ENCODE data around the gene EXD3.
"Not testable (repeated sequence)": the region's sequence is repeated elsewhere in the genome, so short reads cannot be mapped to it uniquely, and the experiment has no call there.

The EXD3 gene, protein sequence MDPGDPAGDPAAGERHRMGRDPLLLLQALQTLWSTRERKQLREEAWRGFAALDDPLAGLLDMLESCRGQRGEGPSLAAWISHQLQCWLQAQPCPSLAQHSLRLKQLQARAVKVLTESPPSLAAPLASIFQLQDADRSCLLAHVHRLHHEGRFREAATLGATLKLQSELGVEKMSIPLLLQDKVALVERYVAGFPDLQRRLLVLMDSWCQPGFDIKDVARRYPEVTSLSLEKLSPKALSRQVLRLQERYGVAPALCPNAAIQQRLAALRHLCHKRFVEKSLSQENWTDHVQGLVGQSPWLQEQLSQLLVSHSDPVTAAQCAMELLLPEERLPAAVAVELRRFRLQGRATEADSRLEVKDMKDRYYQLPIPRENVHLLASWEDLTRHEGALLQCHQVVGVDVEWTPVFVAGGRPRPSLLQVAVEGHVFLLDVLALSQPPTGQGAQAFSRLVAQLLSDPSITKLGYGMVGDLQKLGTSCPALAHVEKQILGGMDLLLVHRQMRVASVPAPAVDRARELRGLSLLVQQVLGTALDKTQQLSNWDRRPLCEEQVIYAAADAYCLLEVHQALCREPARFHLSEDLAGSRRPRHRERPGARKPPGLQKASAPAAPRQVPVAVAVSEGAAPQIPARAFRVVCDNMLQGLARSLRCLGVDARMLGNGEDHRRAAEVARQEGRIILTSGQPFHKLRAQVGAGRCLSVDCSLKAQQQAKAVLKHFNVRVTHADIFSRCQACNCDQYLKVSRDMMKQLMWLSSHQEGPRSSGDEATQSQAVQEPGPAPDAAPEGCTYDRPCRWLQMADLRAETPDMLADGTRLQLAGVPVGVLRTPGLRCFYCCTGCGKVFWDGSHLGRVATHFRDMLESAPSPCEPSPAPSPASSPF
- long read RNA-seq, donor 1, transcript EXD3-208 (8 exons, 962 nt), result major isoform, 5 of 21 reads
- long read RNA-seq, donor 1, partial matches to known transcripts, result 15 of 21 reads
- long read RNA-seq, donor 1, other reads (novel, unspliced or antisense), result 0 of 21 reads
- long read RNA-seq, donor 2, partial matches to known transcripts, result 0 of 1 reads
- long read RNA-seq, donor 2, other reads (novel, unspliced or antisense), result 0 of 1 reads
- long read RNA-seq, donor 3, result 0 reads
- long read RNA-seq, donor 4, partial matches to known transcripts, result 6 of 8 reads
- long read RNA-seq, donor 4, other reads (novel, unspliced or antisense), result 0 of 8 reads
- long read RNA-seq, donor 5, partial matches to known transcripts, result 0 of 3 reads
- long read RNA-seq, donor 5, other reads (novel, unspliced or antisense), result 0 of 3 reads
- long read RNA-seq, donor 6, partial matches to known transcripts, result 5 of 8 reads
- long read RNA-seq, donor 6, other reads (novel, unspliced or antisense), result 0 of 8 reads
- long read RNA-seq, donor 7, partial matches to known transcripts, result 0 of 4 reads
- long read RNA-seq, donor 7, other reads (novel, unspliced or antisense), result 0 of 4 reads
- long read RNA-seq, donor 8, partial matches to known transcripts, result 0 of 1 reads
- long read RNA-seq, donor 8, other reads (novel, unspliced or antisense), result 0 of 1 reads

DNA sequence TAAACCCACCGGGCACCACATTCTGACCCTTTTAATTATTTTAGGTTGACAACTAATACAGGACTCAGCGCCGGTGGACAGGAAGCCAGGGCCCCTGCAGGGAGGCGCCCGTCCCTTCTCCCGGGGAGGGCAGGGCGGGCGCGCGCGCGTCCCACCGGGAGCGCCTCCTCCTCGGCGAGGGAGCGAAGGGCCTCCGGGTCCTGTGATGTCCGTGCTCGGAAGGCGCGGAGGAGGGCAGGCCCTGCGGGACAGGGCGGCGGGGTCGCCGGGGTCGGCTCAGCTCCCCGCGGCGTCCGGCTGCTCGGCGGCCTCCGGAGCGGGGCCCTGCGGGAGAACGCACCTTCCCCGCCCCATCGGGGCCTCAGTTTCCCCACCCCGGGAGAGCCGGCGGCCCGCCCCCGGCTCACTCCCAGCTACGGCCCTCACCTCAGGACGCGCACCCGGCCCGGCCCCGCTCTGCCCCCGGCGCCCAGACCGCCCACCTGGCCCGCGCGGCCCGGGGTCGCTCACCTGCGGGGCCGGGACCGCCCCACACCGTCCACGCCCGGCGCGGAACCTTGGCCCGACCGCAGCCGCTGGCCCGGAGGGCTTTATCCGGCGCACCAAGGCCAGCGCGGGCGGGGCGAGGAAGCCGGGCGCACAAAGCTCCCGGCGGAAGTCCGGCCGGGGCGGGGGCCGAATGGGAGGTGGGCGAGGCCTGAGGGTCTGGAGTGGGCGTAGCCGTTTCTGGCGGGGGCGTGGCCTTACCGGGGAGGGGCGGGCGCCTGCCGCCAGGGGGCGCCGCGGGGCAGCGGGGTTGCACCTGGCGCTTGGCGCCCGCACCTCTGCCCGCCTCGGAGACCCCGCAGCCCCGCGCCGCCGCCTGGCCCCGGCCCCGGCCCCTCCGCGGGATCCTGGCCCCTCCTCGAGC is at the start of gene EXD3, which contains the start of gene NOXA1:
Gene EXD3 (minus strand): TSS at position 559 of the 910 bp plus-strand sequence. CDS start 27,805 bp downstream, outside the sequence.
Gene NOXA1 (plus strand): TSS at position 790 of the 910 bp plus-strand sequence. CDS start 137 bp downstream, outside the sequence.
- peak; percentile 81 for DNase-seq

DNA sequence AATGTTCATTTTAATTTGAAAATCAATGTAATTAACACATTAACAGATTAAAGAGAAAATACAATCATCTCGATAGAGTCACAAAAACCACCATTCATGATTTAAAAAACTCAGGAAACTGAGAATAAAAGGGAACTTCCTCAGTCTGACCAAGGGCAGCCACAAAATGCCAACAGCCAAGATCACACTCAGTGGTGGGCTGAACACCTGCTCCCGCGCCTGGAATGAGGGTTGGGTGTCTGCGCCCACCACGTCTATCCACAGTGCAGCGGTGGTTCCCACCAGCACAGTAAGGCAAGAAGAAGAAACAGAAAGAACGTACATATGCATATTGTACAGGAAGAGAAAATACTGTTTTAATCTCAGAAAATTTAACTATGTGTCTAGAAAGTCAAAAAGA is 47.8 kb upstream of the EXD3 start:
- DNase-seq, result no peak

DNA sequence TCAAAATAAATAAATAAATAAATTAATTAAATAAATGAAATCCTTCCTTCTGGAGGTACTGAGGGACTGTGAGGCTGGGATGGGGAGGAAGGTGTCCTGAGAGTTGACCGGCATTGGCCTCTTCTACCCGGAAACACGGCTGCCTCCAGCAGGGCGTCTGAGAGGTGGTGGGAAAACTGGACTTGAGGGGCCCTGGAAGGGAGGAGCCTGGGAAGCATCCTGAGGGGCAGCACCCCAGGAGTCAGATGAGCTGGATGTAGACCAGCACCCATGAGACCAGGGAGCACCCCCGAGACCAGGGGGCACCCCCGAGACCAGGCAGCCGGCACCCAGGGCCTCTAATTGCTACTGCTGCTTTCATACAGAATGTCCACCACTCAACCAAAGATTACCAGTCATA is 44.9 kb upstream of the EXD3 start:
- no peak for DNase-seq

DNA sequence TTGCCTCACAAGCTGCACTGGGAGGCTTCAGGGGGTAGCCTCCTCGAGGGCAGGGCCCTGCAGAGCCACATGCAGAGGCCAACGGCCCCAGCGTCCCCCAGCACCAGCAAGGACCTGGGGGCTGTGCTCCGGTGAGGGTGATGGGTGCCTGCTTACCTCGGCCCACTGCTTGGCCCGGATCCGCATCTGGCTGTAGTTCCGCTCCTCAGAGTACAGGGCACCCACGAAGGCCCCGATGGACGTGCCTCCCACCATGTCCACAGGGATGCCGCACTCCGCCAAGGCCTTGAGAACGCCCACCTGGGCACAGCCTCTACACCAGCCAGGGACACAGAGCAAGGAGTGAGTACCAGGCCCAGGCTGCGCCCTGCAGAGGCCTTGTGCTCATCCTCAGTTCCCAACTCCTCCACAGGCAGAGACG is 44.2 kb upstream of the EXD3 start:
- no peak for DNase-seq

DNA sequence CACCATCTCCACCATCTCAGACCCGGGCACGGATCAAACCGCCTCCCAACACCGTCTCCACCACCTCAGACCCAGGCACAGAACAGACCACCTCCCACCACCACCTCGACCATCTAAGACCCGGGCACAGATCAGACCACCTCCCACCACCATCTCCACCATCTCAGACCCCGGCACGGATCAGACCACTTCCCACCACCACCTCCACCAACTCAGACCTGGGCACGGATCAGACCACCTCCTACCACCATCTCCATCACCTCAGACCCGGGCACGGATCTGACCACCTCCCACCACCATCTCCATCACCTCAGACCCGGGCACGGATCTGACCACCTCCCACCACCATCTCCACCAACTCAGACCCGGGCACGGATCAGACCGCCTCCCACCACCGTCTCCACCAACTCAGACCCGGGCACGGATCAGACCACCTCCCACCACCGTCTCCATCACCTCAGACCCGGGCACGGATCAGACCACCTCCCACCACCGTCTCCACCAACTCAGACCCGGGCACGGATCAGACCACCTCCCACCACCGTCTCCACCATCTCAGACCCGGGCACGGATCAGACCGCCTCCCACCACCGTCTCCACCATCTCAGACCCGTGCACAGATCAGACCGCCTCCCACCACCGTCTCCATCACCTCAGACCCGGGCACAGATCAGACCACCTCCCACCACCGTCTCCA is 43.6 kb upstream of the EXD3 start:
- not testable (repeated sequence) for DNase-seq

DNA sequence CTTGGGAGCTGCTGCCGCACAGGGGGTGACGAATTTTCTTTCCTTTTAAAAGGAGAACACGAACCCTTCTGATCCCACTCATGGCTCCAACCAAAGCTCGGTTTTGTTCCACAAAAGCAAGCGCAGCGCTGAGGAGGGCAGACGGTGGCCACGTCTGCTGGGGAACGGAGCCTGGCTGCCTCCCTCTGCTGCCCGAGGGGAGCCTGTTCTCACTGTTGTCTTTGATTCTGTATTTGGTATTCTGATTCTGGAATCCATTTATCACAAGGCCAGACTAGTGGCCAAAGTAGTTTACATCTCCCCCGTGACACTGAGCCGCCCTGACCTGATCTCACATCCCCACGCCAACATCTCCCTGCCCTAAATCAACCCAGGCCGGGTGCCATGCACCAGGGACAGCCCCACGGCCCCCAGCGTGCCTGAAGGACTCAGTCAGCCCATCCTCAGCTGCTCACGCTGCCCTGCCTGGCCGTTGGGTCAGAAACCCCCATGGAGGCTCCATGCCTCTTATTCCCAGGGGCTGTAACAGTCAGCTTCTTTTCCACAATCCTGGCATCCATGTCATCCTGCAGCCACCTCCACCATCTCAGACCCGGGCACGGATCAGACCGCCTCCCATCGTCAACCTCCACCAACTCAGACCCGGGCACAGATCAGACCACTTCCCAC is 42.9 kb upstream of the EXD3 start:
- DNase-seq, result no peak

DNA sequence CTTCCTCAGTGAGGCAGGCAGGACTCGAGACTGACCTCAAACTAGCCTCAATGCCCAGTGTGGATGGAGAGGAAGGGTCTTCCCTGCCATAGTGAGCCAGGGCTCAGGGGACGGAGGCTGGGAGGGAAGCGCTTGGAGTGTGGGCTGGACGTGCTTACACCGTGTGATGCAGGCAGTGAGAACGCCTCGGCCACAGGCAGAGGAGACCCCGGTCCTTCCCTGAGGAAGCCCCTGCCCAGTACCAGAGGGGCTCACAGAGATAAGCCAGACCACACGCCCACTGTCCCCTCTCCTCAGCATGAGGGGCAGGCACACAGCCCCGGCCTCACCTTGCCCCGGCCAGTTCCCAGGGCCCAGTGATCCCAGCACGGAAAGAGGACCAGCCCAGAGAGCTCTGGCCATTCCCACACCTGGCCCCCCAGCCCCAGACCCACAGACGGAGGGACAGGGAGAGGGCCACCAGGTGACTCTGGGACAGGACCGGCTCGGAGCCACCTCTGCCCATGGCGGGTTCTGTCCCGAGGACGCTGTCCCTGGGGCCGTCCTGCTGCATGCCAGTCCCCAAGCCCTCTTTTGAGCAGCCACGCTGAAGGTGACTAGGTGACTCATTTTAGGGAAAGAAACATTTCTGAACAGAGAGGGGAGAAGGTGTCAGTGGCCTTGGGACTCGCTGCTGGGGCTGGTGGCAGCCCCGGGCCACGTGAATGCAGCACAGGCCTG is 42.2 kb upstream of the EXD3 start:
- DNase-seq, result no peak

DNA sequence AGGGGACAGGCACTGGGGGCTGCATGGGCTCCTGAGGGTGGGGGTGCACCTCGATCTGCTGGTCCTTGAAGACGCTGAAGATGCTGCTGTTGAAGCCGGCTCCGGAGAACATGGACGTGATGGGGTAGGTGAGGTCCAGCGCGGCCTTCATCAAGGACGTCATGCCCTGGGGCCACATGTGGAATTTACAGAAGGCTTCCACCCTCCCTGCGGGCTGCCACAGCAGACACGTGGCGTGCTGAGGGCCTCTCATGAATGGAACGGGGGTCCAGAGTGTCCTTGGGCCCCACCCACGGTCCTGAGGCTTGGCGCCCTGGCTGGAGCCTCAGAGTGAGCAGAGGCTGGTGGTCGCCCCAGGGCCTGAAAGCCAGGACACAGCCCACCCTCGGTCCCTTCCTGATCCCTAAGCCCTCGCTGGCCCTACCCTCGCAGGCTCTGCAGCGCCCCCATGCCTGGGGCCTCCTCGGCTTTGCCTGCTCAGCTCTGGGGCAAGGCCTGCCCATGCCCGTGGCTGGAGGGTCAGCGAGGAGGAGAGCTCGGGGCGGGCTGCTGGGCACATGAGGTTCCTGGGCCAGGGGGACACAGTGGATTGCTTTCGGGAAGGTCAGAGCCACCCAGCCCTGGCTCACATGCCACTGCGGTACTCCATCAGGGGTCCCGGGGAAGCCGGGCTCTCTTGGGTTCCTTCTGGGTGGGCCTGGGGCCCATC is 41.5 kb upstream of the EXD3 start:
- DNase-seq, result no peak

DNA sequence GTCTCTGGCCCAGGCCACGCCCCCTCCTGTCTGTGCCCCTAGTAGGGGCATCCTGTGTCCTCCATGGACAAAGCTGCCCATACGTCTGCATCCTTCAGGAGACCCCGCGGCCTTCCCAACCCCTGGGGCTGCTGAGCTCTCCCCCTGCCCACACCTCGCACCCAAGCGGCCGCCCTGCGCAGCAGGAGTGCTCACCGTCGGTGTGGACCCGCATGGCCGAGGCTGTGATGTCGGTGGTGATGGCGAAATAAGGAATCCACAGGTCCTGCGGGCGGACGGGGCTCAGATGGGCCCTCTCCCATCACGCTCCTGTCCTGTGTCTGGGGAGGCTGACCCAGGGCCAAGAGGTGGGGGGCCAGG is 40.9 kb upstream of the EXD3 start:
- no peak for DNase-seq

DNA sequence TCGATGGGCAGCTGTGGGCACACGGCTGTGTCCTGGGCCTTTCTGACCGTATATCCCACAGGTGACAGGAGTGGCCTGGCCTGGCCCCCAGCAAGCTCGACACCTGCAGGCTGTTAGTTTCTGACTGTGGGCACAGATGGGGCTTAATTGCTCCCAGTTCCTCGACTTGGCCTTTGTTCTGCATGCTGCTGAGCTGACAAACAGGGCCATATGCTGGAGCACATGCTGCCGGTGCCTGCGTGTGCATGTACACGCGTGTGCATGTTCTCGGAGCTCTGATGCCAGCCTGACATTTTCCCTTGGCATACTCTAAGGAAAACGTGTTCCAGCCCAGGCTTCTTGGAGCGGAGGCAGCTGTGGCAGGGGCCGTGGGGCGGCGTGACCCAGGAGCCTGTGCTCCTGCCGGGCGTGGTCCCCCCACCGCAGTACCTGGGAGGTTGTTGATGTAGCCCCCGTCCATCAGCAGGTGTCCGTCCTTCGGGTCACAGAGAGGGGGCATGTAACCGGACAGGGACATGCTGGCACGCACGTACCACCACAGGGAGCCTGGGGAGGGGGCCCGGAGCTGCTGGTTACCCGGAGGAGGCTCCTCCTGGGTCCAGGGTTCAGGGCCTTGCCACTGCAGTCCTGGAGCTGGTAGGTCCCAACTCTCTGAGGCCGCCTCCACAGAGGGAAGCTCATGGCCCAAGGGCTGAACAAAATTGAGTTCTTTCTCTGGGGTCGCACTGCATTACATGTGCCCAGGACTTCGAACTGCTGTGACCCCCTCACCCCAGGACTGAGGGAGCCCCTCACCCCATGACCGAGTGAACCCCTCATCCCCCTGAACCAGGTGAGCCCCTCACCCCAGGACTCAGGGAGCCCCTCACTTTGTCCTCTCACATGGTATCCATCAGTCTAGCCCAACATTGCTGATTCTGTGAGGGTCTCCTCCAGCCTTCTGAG is 40.3 kb upstream of the EXD3 start:
- DNase-seq, result no peak

DNA sequence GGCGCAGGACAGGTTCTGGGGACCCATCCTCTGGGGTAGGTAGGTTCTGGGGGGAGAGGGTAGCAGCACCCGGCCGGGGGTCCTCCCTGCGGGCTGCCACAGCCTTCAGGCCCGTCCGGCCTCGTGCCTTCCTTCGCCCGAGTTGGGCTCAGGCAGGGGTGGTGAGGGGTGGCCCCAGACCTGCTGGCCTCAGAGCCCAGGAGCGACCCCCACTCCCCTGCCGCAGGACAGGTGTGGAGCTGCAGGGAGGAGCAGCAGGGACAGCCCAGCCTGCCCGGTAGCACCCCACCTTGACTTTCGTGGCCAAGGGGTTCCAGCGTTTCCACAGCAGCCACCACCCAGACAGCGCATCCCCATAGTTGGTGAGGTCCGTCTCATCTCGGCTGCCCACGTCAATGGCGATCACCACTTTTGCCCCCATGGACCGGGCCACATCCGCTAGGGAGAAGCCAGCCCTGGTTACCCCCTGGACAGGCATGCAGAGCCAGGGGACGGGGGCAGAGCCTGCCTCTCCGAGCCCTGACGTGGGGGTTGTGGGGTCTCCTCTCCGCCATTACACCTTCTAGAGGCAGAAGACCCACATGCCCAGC is 39.5 kb upstream of the EXD3 start:
- DNase-seq, result no peak

DNA sequence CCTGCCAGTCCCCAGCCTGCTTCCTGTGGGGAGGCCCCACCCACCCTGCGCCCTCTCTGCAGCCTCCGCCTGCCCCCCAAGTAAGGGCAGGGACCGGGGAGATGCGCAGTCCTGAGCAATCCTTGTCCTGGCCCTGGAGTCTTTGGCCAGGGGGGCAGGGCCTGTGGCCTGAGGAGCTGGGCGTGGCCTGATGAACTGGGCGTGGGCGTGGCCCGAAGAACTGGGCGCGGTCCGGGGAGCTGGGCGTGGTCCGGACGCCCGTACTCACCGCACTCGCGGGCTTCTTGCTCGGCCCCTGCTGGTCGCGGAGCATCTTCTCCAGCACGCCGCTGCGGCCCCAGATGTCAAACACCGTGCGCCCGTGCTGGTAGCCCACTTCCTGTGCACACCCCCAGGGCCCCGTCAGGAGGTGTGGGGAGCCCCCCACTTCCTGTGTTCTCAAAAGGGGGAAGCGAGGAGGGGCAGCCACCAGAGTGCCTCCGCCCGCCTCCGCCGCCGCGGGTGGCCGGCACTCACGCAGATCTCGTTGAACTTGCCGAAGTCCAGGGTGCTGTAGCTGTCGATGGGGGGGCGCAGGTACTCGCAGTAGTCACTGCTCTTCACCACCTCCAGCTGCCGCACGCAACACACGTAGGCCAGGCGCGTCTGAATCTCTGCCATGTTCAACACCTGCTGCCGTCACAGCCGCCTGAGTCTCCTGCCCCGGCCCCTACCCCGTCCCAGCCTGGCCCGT is 38.9 kb upstream of the EXD3 start:
- DNase-seq, result no peak

DNA sequence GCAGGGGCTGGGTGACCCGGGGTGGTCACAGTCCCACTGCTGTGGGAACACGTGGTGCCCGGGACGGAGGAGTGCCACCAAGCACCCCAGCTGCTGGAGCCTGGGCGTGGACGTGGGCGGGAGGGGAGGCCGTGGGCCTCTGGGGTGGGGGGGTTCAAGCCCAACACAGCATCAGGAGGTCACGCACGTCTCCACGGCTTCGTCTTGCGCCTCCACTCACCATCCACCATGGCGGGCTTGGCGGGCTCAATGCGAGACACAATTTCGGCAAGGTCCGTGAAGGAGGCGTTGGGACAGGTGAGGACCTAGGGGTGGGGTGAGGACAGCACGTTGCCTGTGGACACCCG is 38.3 kb upstream of the EXD3 start:
- no peak for DNase-seq

DNA sequence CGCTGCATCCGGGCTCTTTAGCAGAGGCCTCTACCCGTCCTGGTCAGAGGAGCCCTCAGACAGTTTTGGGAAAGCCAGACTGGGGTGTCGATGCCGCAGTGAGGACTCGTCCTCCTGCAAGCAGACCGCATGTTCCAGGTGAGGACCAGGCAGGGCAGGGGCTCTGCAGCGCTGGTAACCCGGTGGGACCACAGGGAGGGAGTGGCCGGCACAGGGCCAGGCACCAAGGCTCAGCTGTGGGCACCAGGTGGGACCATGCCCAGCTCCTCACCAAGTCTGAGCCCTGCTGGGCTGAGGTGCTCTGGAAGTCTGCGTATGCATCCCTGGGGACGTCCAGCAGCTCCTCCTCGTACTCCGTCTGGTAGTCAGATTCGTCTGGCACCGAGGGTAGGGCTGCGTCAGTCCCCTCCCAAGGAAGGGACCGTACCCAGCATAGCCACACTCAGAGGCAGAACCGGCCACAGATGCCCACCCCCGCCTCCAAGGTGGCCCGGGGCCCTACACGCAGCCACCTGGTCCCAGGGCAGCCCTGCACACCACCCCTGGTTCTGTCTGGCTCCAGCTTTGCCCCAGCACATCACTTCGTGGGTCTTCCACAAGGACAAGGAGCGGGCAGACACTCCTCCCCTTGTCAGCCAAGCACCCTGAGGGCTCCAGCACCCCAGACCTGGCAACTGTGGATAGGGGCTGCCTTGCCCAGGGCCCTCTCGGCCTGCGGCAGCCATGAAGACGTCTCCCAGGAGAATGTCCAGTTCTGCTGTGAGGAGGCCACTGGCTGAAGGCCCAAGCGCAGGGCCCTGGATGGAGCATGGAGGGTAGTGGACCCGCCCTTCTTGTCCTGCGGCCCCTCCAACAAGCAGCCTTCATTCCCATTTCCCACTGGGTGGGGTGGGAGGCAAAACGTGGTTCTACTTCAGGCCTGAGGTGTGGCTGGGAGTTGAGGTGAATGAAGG is 37.7 kb upstream of the EXD3 start:
- DNase-seq, result no peak

Data from right kidney (tissue), 9 donors.